Mesendoderm (in vitro differentiated cells): Measurements from ENCODE around the gene SERPING1.

ENCODE experiments used
- DNase-seq: peaks from one replicate; pipeline ENCODE4 v3.0.0; 2013
- H2AK5ac ChIP-seq: 2 replicates; pipeline ENCODE4 v1.6.1; 2013; ENCODE audit warnings: low read length, inconsistent platforms
- H2BK120ac ChIP-seq: 2 replicates; pipeline ENCODE4 v1.6.1; 2013; ENCODE audit warnings: low read depth, mild to moderate bottlenecking, low read length, moderate library complexity, mixed read lengths
- H2BK15ac ChIP-seq: replicated peaks from 2 replicates; pipeline ENCODE4 v1.6.1; 2013; ENCODE audit warnings: low read depth, mild to moderate bottlenecking, moderate library complexity
- H2BK5ac ChIP-seq: 2 replicates; pipeline ENCODE4 v1.6.1; 2013; ENCODE audit warnings: low read length, inconsistent platforms
- H3K18ac ChIP-seq: 2 replicates; pipeline ENCODE4 v1.6.1; 2013; ENCODE audit warnings: mild to moderate bottlenecking, low read length, mixed read lengths
- H3K23ac ChIP-seq: one replicate; pipeline ENCODE4 v1.6.1; 2013; ENCODE audit warnings: low read length
- H3K27ac ChIP-seq: 2 replicates; pipeline ENCODE4 v1.5.1; 2013; ENCODE audit warnings: low read depth, mild to moderate bottlenecking, inconsistent platforms, low read length, moderate library complexity
- H3K27me3 ChIP-seq: 2 replicates; pipeline ENCODE4 v1.6.1; 2013; ENCODE audit warnings: low read length, control low read depth, mild to moderate bottlenecking, inconsistent platforms; ENCODE audit not compliant: insufficient read depth, poor library complexity
- H3K36me3 ChIP-seq: 2 replicates; pipeline ENCODE4 v1.6.1; 2013; ENCODE audit warnings: low read length, inconsistent platforms; ENCODE audit not compliant: control insufficient read depth, insufficient read depth
- H3K4ac ChIP-seq: one replicate; pipeline ENCODE4 v1.6.1; 2013; ENCODE audit warnings: low read depth, mild to moderate bottlenecking, low read length, moderate library complexity
- H3K4me1 ChIP-seq: 2 replicates; pipeline ENCODE4 v1.6.1; 2013; ENCODE audit warnings: low read depth, low read length, inconsistent platforms; ENCODE audit not compliant: control insufficient read depth
- H3K4me2 ChIP-seq: 2 replicates; pipeline ENCODE4 v1.6.1; 2013; ENCODE audit warnings: low read length
- H3K4me3 ChIP-seq: 2 replicates; pipeline ENCODE4 v1.5.1; 2013; ENCODE audit warnings: mild to moderate bottlenecking, low read length
- H3K56ac ChIP-seq: one replicate; pipeline ENCODE4 v1.6.1; 2013; ENCODE audit warnings: low read length
- H3K79me1 ChIP-seq: 2 replicates; pipeline ENCODE4 v1.6.1; 2013; ENCODE audit warnings: low read length, inconsistent platforms
- H3K79me2 ChIP-seq: 2 replicates; pipeline ENCODE4 v1.6.1; 2013; ENCODE audit warnings: mild to moderate bottlenecking, low read length; ENCODE audit not compliant: control insufficient read depth, insufficient read depth
- H3K9ac ChIP-seq: 2 replicates; pipeline ENCODE4 v1.6.1; 2013; ENCODE audit warnings: low read length, inconsistent platforms
- H4K5ac ChIP-seq: one replicate; pipeline ENCODE4 v1.6.1; 2013; ENCODE audit warnings: low read length
- H4K8ac ChIP-seq: one replicate; pipeline ENCODE4 v1.6.1; 2013; ENCODE audit warnings: low read depth, mild to moderate bottlenecking, control low read depth, low read length, moderate library complexity
- WGBS: extraction: QIAGEN DNeasy Blood & Tissue Kit; methylation state at CpG from one replicate; pipeline ENCODE4 v1.1.7; 2013; ENCODE audit warnings: low lambda C conversion rate, missing lambda C conversion rate; ENCODE audit not compliant: insufficient coverage; ENCODE audit errors: extremely low coverage; 5-methylcytosine and 5-hydroxymethylcytosine counted together

The SERPING1 gene

GRCh38 chr11:57624864-57625263, 27.4 kb downstream of the SERPING1 start:
- H2AK5ac ChIP-seq, result no peak overlapping the region
- DNase-seq, result no peak
- no peak overlapping the region for H2BK15ac ChIP-seq
- no peak overlapping the region for H3K4ac ChIP-seq
- H3K9ac ChIP-seq, result no peak overlapping the region
- no peaks in the 10 kb centered on the region for H3K79me1 ChIP-seq
- H2BK5ac ChIP-seq, result no peak overlapping the region
- H3K4me2 ChIP-seq, result no peak overlapping the region
- no peak overlapping the region for H4K8ac ChIP-seq
- no peak overlapping the region for H3K4me3 ChIP-seq
- no peak overlapping the region for H4K5ac ChIP-seq
- H3K79me2 ChIP-seq, result no peaks in the 10 kb centered on the region
- no peaks in the 10 kb centered on the region for H3K4me1 ChIP-seq
- H3K23ac ChIP-seq, result no peak overlapping the region
- no peaks in the 10 kb centered on the region for H3K36me3 ChIP-seq
- H3K27ac ChIP-seq, result no peak overlapping the region
- H2BK120ac ChIP-seq, result no peak overlapping the region
- H3K56ac ChIP-seq, result no peak overlapping the region
- no peak overlapping the region for H3K18ac ChIP-seq
- WGBS, result no CpG with 5 or more reads among the region's 2 CpGs
- H3K27me3 ChIP-seq, result peaks cover under 1% of the 10 kb centered on the region

- no peaks in the 10 kb centered on the region for H3K36me3 ChIP-seq
- H3K9ac ChIP-seq, result no peak overlapping the region
- no peak overlapping the region for H2AK5ac ChIP-seq
- H3K4me3 ChIP-seq, result no peak overlapping the region
- H2BK5ac ChIP-seq, result no peak overlapping the region
- H3K56ac ChIP-seq, result no peak overlapping the region
- no peak overlapping the region for H3K23ac ChIP-seq
- no peaks in the 10 kb centered on the region for H3K79me2 ChIP-seq
- H4K8ac ChIP-seq, result no peak overlapping the region
- H3K4me1 ChIP-seq, result no peaks in the 10 kb centered on the region
- no peak for DNase-seq
- no peak overlapping the region for H3K27ac ChIP-seq
- no peaks in the 10 kb centered on the region for H3K27me3 ChIP-seq
- no peak overlapping the region for H3K4ac ChIP-seq
- no peak overlapping the region for H2BK15ac ChIP-seq
- no CpG with 5 or more reads among the region's 1 CpG for WGBS
- H3K79me1 ChIP-seq, result no peaks in the 10 kb centered on the region
- no peak overlapping the region for H4K5ac ChIP-seq
- no peak overlapping the region for H3K4me2 ChIP-seq
- no peak overlapping the region for H3K18ac ChIP-seq
- no peak overlapping the region for H2BK120ac ChIP-seq
These were observed 29.4 kb downstream of the SERPING1 start for GRCh38 chr11:57626895-57627294.

- no peak overlapping the region for H3K56ac ChIP-seq
- WGBS, result no CpG with 5 or more reads among the region's 2 CpGs
- H2BK15ac ChIP-seq, result no peak overlapping the region
- H3K4me1 ChIP-seq, result no peaks in the 10 kb centered on the region
- no peak overlapping the region for H4K8ac ChIP-seq
- H4K5ac ChIP-seq, result no peak overlapping the region
- H3K4ac ChIP-seq, result no peak overlapping the region
- H3K23ac ChIP-seq, result no peak overlapping the region
- no peak overlapping the region for H3K4me2 ChIP-seq
- H3K4me3 ChIP-seq, result no peak overlapping the region
- no peak overlapping the region for H2AK5ac ChIP-seq
- no peak overlapping the region for H2BK5ac ChIP-seq
- H3K9ac ChIP-seq, result no peak overlapping the region
- no peak overlapping the region for H3K18ac ChIP-seq
- no peaks in the 10 kb centered on the region for H3K79me2 ChIP-seq
- no peaks in the 10 kb centered on the region for H3K36me3 ChIP-seq
- H2BK120ac ChIP-seq, result no peak overlapping the region
- H3K27ac ChIP-seq, result no peak overlapping the region
- no peak for DNase-seq
- no peaks in the 10 kb centered on the region for H3K79me1 ChIP-seq
- H3K27me3 ChIP-seq, result no peaks in the 10 kb centered on the region
These were observed 32.7 kb downstream of the SERPING1 start for GRCh38 chr11:57630171-57630570.

GRCh38 chr11:57632116-57632515, 34.6 kb downstream of the SERPING1 start:
- no peak overlapping the region for H3K9ac ChIP-seq
- no CpG with 5 or more reads among the region's 5 CpGs for WGBS
- H2BK15ac ChIP-seq, result no peak overlapping the region
- H3K79me2 ChIP-seq, result no peaks in the 10 kb centered on the region
- no peak overlapping the region for H3K27ac ChIP-seq
- no peak overlapping the region for H2BK120ac ChIP-seq
- no peak for DNase-seq
- no peak overlapping the region for H3K56ac ChIP-seq
- H3K18ac ChIP-seq, result no peak overlapping the region
- H3K4me3 ChIP-seq, result no peak overlapping the region
- H4K5ac ChIP-seq, result no peak overlapping the region
- H2BK5ac ChIP-seq, result no peak overlapping the region
- H3K4me2 ChIP-seq, result no peak overlapping the region
- H4K8ac ChIP-seq, result no peak overlapping the region
- H2AK5ac ChIP-seq, result no peak overlapping the region
- H3K4me1 ChIP-seq, result peaks cover under 1% of the 10 kb centered on the region
- no peaks in the 10 kb centered on the region for H3K79me1 ChIP-seq
- no peaks in the 10 kb centered on the region for H3K27me3 ChIP-seq
- H3K36me3 ChIP-seq, result no peaks in the 10 kb centered on the region
- no peak overlapping the region for H3K23ac ChIP-seq
- H3K4ac ChIP-seq, result no peak overlapping the region

- no CpG with 5 or more reads among the region's 6 CpGs for WGBS
- Histone ChIP-seq H3K4me3 (no peak overlapping the region), H3K27me3 (no peaks in the 10 kb centered on the region), H2BK120ac (no peak overlapping the region), H3K56ac (no peak overlapping the region), H2BK15ac (no peak overlapping the region), H3K36me3 (no peaks in the 10 kb centered on the region), H2BK5ac (no peak overlapping the region), H3K4me1 (peaks cover 5% of the 10 kb centered on the region), H3K18ac (no peak overlapping the region), H3K4ac (no peak overlapping the region), H3K4me2 (no peak overlapping the region), H2AK5ac (no peak overlapping the region), H3K79me1 (no peaks in the 10 kb centered on the region), H3K23ac (no peak overlapping the region), H3K9ac (no peak overlapping the region), H3K79me2 (peaks cover 3% of the 10 kb centered on the region), H4K8ac (no peak overlapping the region), H3K27ac (no peak overlapping the region), H4K5ac (no peak overlapping the region)
- no peak for DNase-seq
These were observed 36.0 kb downstream of the SERPING1 start for GRCh38 chr11:57633394-57634070.

GRCh38 chr11:57634311-57634710, 36.8 kb downstream of the SERPING1 start:
- H3K79me2 ChIP-seq, result peaks cover 8% of the 10 kb centered on the region
- no peak overlapping the region for H2BK120ac ChIP-seq
- peaks cover 3% of the 10 kb centered on the region for H3K79me1 ChIP-seq
- no peak overlapping the region for H3K4ac ChIP-seq
- H3K4me3 ChIP-seq, result no peak overlapping the region
- H3K36me3 ChIP-seq, result no peaks in the 10 kb centered on the region
- H4K5ac ChIP-seq, result no peak overlapping the region
- no peak overlapping the region for H3K56ac ChIP-seq
- H2AK5ac ChIP-seq, result no peak overlapping the region
- no peak overlapping the region for H3K9ac ChIP-seq
- no peak for DNase-seq
- H3K27ac ChIP-seq, result no peak overlapping the region
- H3K18ac ChIP-seq, result no peak overlapping the region
- no peak overlapping the region for H2BK15ac ChIP-seq
- H3K23ac ChIP-seq, result no peak overlapping the region
- peaks cover 5% of the 10 kb centered on the region for H3K4me1 ChIP-seq
- no peaks in the 10 kb centered on the region for H3K27me3 ChIP-seq
- H4K8ac ChIP-seq, result no peak overlapping the region
- no peak overlapping the region for H3K4me2 ChIP-seq
- no peak overlapping the region for H2BK5ac ChIP-seq
